Keratinocyte (primary cell): ENCODE measurements around the gene SLC5A5. TPM values are rescaled to one million over a fixed set of nuclear protein-coding genes. Genes with fewer than 3 reads are reported as not detected.
A peak's percentile ranks its signal among the peaks of the same experiment; 100 is the strongest.

ENCODE experiments used
- DNase-seq: peaks from one replicate; pipeline ENCODE4 v3.0.0-alpha.2; 2011; ENCODE audit warnings: low read depth, missing footprints, low spot score
- FAIRE-seq: peaks from 2 replicates; lab custom pipeline; 2011; peaks lifted over from hg19 to GRCh38; lab: Jason Lieb, UNC
- H2AFZ ChIP-seq: 2 replicates; pipeline ENCODE4 v1.6.0; 2012; ENCODE audit warnings: low read length, control low read depth, inconsistent platforms; ENCODE audit not compliant: control insufficient read depth
- H3K27ac ChIP-seq: 2 replicates; pipeline ENCODE4 v1.5.1; 2011; ENCODE audit warnings: low read length; ENCODE audit not compliant: control insufficient read depth, insufficient read depth
- H3K27me3 ChIP-seq: 3 replicates; pipeline ENCODE4 v1.6.0; 2011; ENCODE audit warnings: low read length; ENCODE audit not compliant: control insufficient read depth, insufficient read depth; ENCODE audit errors: extremely low read depth
- H3K36me3 ChIP-seq, 2 experiments: 2 replicates in 1 of 2; 3 replicates in 1 of 2; pipeline ENCODE4 v1.5.1; 2011; ENCODE audit warnings: low read length in 2 of 2, mild to moderate bottlenecking in 1 of 2; ENCODE audit not compliant: control insufficient read depth in 2 of 2, insufficient read depth in 2 of 2; ENCODE audit errors: extremely low read depth in 1 of 2
- H3K4me1 ChIP-seq: 3 replicates; pipeline ENCODE4 v1.5.1; 2011; ENCODE audit warnings: low read length; ENCODE audit not compliant: control insufficient read depth, insufficient read depth; ENCODE audit errors: extremely low read depth
- H3K4me2 ChIP-seq: 3 replicates; pipeline ENCODE4 v1.6.0; 2011; ENCODE audit warnings: low read depth, low read length; ENCODE audit not compliant: control insufficient read depth, insufficient read depth; ENCODE audit errors: extremely low read depth
- H3K4me3 ChIP-seq, 3 experiments: fragments of 200-600 bp in 1 of 3; sonication (generic) in 1 of 3; 2 replicates in 2 of 3; 3 replicates in 1 of 3; pipeline ENCODE4 v1.5.1; 2011 to 2016; ENCODE audit warnings: low read length in 3 of 3, mild to moderate bottlenecking in 3 of 3, control low read depth in 2 of 3, inconsistent platforms in 1 of 3, low read depth in 1 of 3, mixed read lengths in 1 of 3, mixed run types in 1 of 3, moderate library complexity in 1 of 3; ENCODE audit not compliant: control insufficient read depth in 2 of 3, insufficient read depth in 2 of 3; ENCODE audit errors: extremely low read depth in 1 of 3
- H3K79me2 ChIP-seq: 2 replicates; pipeline ENCODE4 v1.6.0; 2012; ENCODE audit warnings: low read length; ENCODE audit not compliant: control insufficient read depth, insufficient read depth
- H3K9ac ChIP-seq: 3 replicates; pipeline ENCODE4 v1.6.0; 2011; ENCODE audit warnings: low read length; ENCODE audit not compliant: control insufficient read depth, insufficient read depth; ENCODE audit errors: extremely low read depth
- H3K9me1 ChIP-seq: 3 replicates; pipeline ENCODE4 v1.6.0; 2011; ENCODE audit warnings: low read length; ENCODE audit not compliant: control insufficient read depth, insufficient read depth; ENCODE audit errors: extremely low read depth
- H3K9me3 ChIP-seq: 2 replicates; pipeline ENCODE4 v1.5.1; 2012; ENCODE audit warnings: low read depth, low read length; ENCODE audit not compliant: control insufficient read depth
- H4K20me1 ChIP-seq: 3 replicates; pipeline ENCODE4 v1.6.0; 2011; ENCODE audit warnings: low read length; ENCODE audit not compliant: control insufficient read depth, insufficient read depth; ENCODE audit errors: extremely low read depth
- CTCF ChIP-seq, 3 experiments: IDR thresholded peaks in 1 of 3; conservative IDR thresholded peaks in 1 of 3; optimal IDR thresholded peaks in 1 of 3; 2 replicates in 2 of 3; 3 replicates in 1 of 3; pipeline versions ENCODE3 to v1.5.1; 2011; ENCODE audit warnings: low read length in 3 of 3, mild to moderate bottlenecking in 3 of 3, moderate library complexity in 2 of 3, control low read depth in 1 of 3, inconsistent platforms in 1 of 3; ENCODE audit not compliant: insufficient read depth in 2 of 3; ENCODE audit errors: extremely low read depth in 1 of 3
- EZH2 ChIP-seq: IDR thresholded peaks from one replicate; pipeline ENCODE4 v1.6.1; 2012; ENCODE audit warnings: inconsistent platforms, mild to moderate bottlenecking, low read length, moderate library complexity
- dilution Hi-C: fragments of 300-500 bp; cut with MboI; formaldehyde crosslinking; loops from one replicate; pipeline ENCODE4 v1.7.0; 2020; ENCODE audit warnings: low sequenced_read_pairs; ENCODE audit not compliant: extremely low pct_ligation_motif_present
- polyA plus RNA-seq, 5 experiments: library from polyadenylated mRNA; depleted of rRNA in 3 of 5; stranded (reverse) in 3 of 5; stranded (forward) in 1 of 5; unstranded in 1 of 5; fragments of >200 nt; gene quantifications; 1 replicate in 1 of 5; 2 replicates in 3 of 5; 3 replicates in 1 of 5; pipeline versions ENCODE4 v1.2.1 to v1.2.3, GENCODE V29; 2011 to 2012; ENCODE audit warnings: missing spikeins in 2 of 5, low read depth in 1 of 5, low replicate concordance in 1 of 5

The SLC5A5 gene
- polyA plus RNA-seq, 1 donor (not counting 4 experiments of a cell fraction or from before 2014, with no cell fraction given) = not detected

GRCh38 chr19:17860993-17861360 is 10.8 kb upstream of the SLC5A5 start:
- H3K4me3 ChIP-seq = peak overlapping the region; percentile 89 to 100 (median 99)
- DNase-seq (no peak), FAIRE-seq (no peak)
- no peak for TF ChIP-seq EZH2
- peak overlapping the region; percentile 88 for H3K4me2 ChIP-seq
- peaks cover 14% of the 10 kb centered on the region for H3K4me1 ChIP-seq
- peaks cover 27% of the 10 kb centered on the region for H4K20me1 ChIP-seq
- H3K9me3 ChIP-seq = no peaks in the 10 kb centered on the region
- H3K9ac ChIP-seq = peak overlapping the region; percentile 100
- no peaks in the 10 kb centered on the region for H3K27me3 ChIP-seq
- dilution Hi-C loops = no loop called here
- no peaks in the 10 kb centered on the region for H3K9me1 ChIP-seq
- H3K79me2 ChIP-seq = peaks cover 33% of the 10 kb centered on the region
- no peak overlapping the region for H2AFZ ChIP-seq
- peaks cover 34 to 43% of the 10 kb centered on the region in 2 experiments for H3K36me3 ChIP-seq
- H3K27ac ChIP-seq = peak overlapping the region; percentile 93

DNA sequence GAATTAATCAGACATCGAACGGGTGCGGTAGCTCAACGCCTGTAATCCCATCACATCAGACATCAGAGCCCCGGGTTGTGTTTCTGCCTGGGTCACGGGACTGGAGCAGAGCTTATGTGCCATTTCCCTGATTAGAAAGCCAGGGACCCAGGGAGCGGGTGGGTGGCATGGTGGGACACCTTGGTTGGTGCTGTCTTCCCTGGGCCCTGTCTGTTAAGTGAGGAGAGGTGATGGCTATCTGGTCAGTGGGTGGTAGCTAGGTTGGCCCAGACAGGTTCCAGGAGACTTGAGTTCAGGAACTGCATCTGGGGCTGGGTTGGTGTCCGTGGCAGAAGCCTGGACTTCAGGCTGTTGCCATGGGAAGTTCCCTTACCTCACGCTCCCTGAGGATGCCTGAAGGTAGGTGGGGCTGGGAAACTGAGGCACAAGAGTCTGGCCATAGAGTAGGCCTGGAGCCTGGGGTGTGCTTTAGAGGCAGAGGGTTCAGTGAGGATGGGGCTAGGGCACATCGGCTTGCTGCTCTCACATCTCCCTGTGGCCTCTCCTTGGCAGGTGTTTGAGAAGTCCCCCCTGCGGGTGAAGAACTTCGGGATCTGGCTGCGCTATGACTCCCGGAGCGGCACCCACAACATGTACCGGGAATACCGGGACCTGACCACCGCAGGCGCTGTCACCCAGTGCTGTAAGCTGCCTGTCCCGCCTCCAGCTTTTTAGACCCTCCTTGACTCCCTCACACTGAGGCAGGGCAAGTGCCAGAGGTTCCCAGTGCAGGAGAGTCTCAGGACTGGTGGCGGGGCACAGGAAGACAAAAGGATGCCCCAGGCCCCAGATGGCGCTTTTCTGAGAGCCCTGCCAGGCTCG is 10.0 kb upstream of the SLC5A5 start:
- Histone ChIP-seq H3K27ac (peak overlapping the region; percentile 93), H2AFZ (no peak overlapping the region), H3K4me2 (peak overlapping the region; percentile 88), H3K9me1 (no peaks in the 10 kb centered on the region), H3K4me1 (peaks cover 14% of the 10 kb centered on the region), H3K27me3 (no peaks in the 10 kb centered on the region), H3K36me3 (peaks cover 34 to 43% of the 10 kb centered on the region in 2 experiments), H4K20me1 (peaks cover 27% of the 10 kb centered on the region), H3K4me3 (peak overlapping the region; percentile 89 to 100 (median 99)), H3K9me3 (no peaks in the 10 kb centered on the region), H3K79me2 (peaks cover 33% of the 10 kb centered on the region), H3K9ac (peak overlapping the region; percentile 100)
- FAIRE-seq (no peak), DNase-seq (no peak)
- TF ChIP-seq CTCF (optimal IDR thresholded peaks at IDR 0.05 in 1 of 3, IDR thresholded peaks at IDR 0.05 in 1 of 3, conservative IDR thresholded peaks at IDR 0.05 in 1 of 3; ENCODE audit: extremely low read depth in 1 of 3, insufficient read depth in 2 of 3, low read length in 3 of 3) (no peak), EZH2 (no peak)
- dilution Hi-C loops = no loop called here
